NCI-H1694 (cell line): ENCODE results near the gene ADGRV1.

Experiments
- DNase-seq: peaks from one replicate; lab custom pipeline; 2025; lab: John Stamatoyannopoulos, UW

The ADGRV1 gene

GRCh38 chr5:91139572-91140200, 581.1 kb downstream of the ADGRV1 start:
- no peak for DNase-seq

GRCh38 chr5:91140657-91141056, 582.1 kb downstream of the ADGRV1 start:
- DNase-seq = no peak

GRCh38 chr5:91141642-91142041, 583.0 kb downstream of the ADGRV1 start:
- DNase-seq = no peak

GRCh38 chr5:91142386-91142785, 583.8 kb downstream of the ADGRV1 start:
- no peak for DNase-seq

GRCh38 chr5:91142819-91143218, 584.2 kb downstream of the ADGRV1 start:
- DNase-seq = no peak

GRCh38 chr5:91143840-91144239, 585.2 kb downstream of the ADGRV1 start:
- no peak for DNase-seq

GRCh38 chr5:91144491-91145332, 586.1 kb downstream of the ADGRV1 start:
- DNase-seq = no peak

- DNase-seq = no peak
Observed at GRCh38 chr5:91145333-91145620, 586.7 kb downstream of the ADGRV1 start.

- no peak for DNase-seq
Observed at GRCh38 chr5:91146230-91146629, 587.6 kb downstream of the ADGRV1 start.

- no peak for DNase-seq
Observed at GRCh38 chr5:91146905-91147600, 588.5 kb downstream of the ADGRV1 start.

GRCh38 chr5:91150234-91150633, 591.6 kb downstream of the ADGRV1 start:
- no peak for DNase-seq

- no peak for DNase-seq
Observed at GRCh38 chr5:91150636-91151035, 592.0 kb downstream of the ADGRV1 start.

- DNase-seq = no peak
Observed at GRCh38 chr5:91151947-91152346, 593.4 kb downstream of the ADGRV1 start.

- no peak for DNase-seq
Observed at GRCh38 chr5:91154338-91154737, 595.7 kb downstream of the ADGRV1 start.

- no peak for DNase-seq
Observed at GRCh38 chr5:91155274-91155673, 596.7 kb downstream of the ADGRV1 start.

GRCh38 chr5:91156242-91156641, 597.6 kb downstream of the ADGRV1 start:
- DNase-seq = no peak

GRCh38 chr5:91158011-91158410, 599.4 kb downstream of the ADGRV1 start:
- no peak for DNase-seq

GRCh38 chr5:91159647-91160046, 601.0 kb downstream of the ADGRV1 start:
- DNase-seq = no peak

GRCh38 chr5:91160714-91161285, 602.2 kb downstream of the ADGRV1 start:
- no peak for DNase-seq

GRCh38 chr5:91162534-91163381, 604.2 kb downstream of the ADGRV1 start:
- no peak for DNase-seq

- DNase-seq = no peak
Observed at GRCh38 chr5:91164424-91164823, 605.8 kb downstream of the ADGRV1 start.
